Measurements from ENCODE around the gene ZNRF1. TPM values are rescaled to one million over a fixed set of nuclear protein-coding genes. Genes with fewer than 3 reads are reported as not detected.

ZNRF1 gene
- total and polyA plus RNA-seq, 2 of the 13 experiments (the other 11 are each of a cell fraction or from before 2014, with no cell fraction given) = 43.9 to 58.7 TPM

GRCh38 chr16:75053791-75054555, 55.1 kb downstream of the ZNRF1 start (continued):
- TF ChIP-seq HMGXB3 (CRISPR knock-in tag; IDR thresholded peaks at IDR 0.05; ENCODE audit: borderline replicate concordance) (no peak), ZNF124 (CRISPR knock-in tag; IDR thresholded peaks at IDR 0.05) (no peak), ZNF510 (CRISPR knock-in tag; IDR thresholded peaks at IDR 0.05; ENCODE audit: low read depth) (no peak), ZSCAN9 (CRISPR knock-in tag; IDR thresholded peaks at IDR 0.05; ENCODE audit: borderline replicate concordance) (no peak), ZNF556 (CRISPR knock-in tag; IDR thresholded peaks at IDR 0.05; ENCODE audit: borderline replicate concordance) (no peak), ELF1 (CRISPR knock-in tag; IDR thresholded peaks at IDR 0.05) (peak; percentile 14; the same call in 1 of the 2 replicates), ZKSCAN1 (IDR thresholded peaks at IDR 0.05; ENCODE audit: low read length) (no peak), ZNF672 (CRISPR knock-in tag; IDR thresholded peaks at IDR 0.05) (no peak), STAT5B (CRISPR knock-in tag; IDR thresholded peaks at IDR 0.05) (no peak), ZNF841 (CRISPR knock-in tag; IDR thresholded peaks at IDR 0.05; ENCODE audit: borderline replicate concordance) (no peak), MEIS1 (CRISPR knock-in tag; IDR thresholded peaks at IDR 0.05; ENCODE audit: borderline replicate concordance) (no peak), ZNF850 (CRISPR knock-in tag; conservative IDR thresholded peaks at IDR 0.05) (no peak), NR2C2 (CRISPR knock-in tag; IDR thresholded peaks at IDR 0.05; ENCODE audit: borderline replicate concordance) (0 out of 2 replicates have a peak, but pooled peaks have one; percentile 36), SP4 (CRISPR knock-in tag; IDR thresholded peaks at IDR 0.05) (no peak), ZNF225 (CRISPR knock-in tag; IDR thresholded peaks at IDR 0.05) (no peak), ZFX (CRISPR knock-in tag; IDR thresholded peaks at IDR 0.05; ENCODE audit: low read depth) (no peak), GZF1 (CRISPR knock-in tag; IDR thresholded peaks at IDR 0.05) (no peak), ZBTB42 (CRISPR knock-in tag; IDR thresholded peaks at IDR 0.05) (no peak), ZNF660 (CRISPR knock-in tag; IDR thresholded peaks at IDR 0.05; ENCODE audit: borderline replicate concordance, low read depth) (no peak), ZSCAN31 (CRISPR knock-in tag; IDR thresholded peaks at IDR 0.05; ENCODE audit: low read depth) (no peak), CBX5 (CRISPR knock-in tag; IDR thresholded peaks at IDR 0.05; ENCODE audit: borderline replicate concordance) (peak; percentile 80; the same call in 1 of the 2 replicates)

Data from HepG2 (cell line).